GM19463 (cell line): Measurements from ENCODE around the gene LEMD2.

Experiments used
- ATAC-seq: cut with Tn5 transposase; IDR thresholded peaks from one replicate; pipeline ENCODE4 v1.9.1; 2021; ENCODE audit warnings: mild to moderate bottlenecking, moderate library complexity; ENCODE audit not compliant: unreplicated experiment

Gene LEMD2

GRCh38 chr6:33797626-33798342 is 8.9 kb upstream of the LEMD2 start:
- ATAC-seq = no peak

GRCh38 chr6:33794910-33795623 is 6.1 kb upstream of the LEMD2 start:
- no peak for ATAC-seq

- ATAC-seq = no peak
These were observed 4.1 kb upstream of the LEMD2 start for GRCh38 chr6:33792981-33793380.

GRCh38 chr6:33791620-33792019 is 2.7 kb upstream of the LEMD2 start:
- ATAC-seq = no peak

GRCh38 chr6:33790910-33791309 is 2.0 kb upstream of the LEMD2 start:
- ATAC-seq = no peak

- ATAC-seq = no peak
These were observed 1.4 kb upstream of the LEMD2 start for GRCh38 chr6:33790379-33790778.

- no peak for ATAC-seq
These were observed 593 bp upstream of the LEMD2 start for GRCh38 chr6:33789550-33789895.

GRCh38 chr6:33787954-33788693 is 806 bp downstream of the LEMD2 start:
- peak; percentile 40 for ATAC-seq

- no peak for ATAC-seq
These were observed 1.5 kb downstream of the LEMD2 start for GRCh38 chr6:33787346-33787953.

- no peak for ATAC-seq
These were observed 2.2 kb downstream of the LEMD2 start for GRCh38 chr6:33786736-33787135.

GRCh38 chr6:33785778-33786177 is 3.2 kb downstream of the LEMD2 start:
- ATAC-seq = no peak

GRCh38 chr6:33784787-33785186 is 4.1 kb downstream of the LEMD2 start:
- no peak for ATAC-seq

GRCh38 chr6:33783781-33784520 is 5.0 kb downstream of the LEMD2 start:
- no peak for ATAC-seq

GRCh38 chr6:33782561-33782960 is 6.4 kb downstream of the LEMD2 start:
- ATAC-seq = no peak

- no peak for ATAC-seq
These were observed 7.6 kb downstream of the LEMD2 start for GRCh38 chr6:33781131-33781975.

GRCh38 chr6:33779895-33780294 is 9.0 kb downstream of the LEMD2 start:
- no peak for ATAC-seq

- no peak for ATAC-seq
These were observed 9.6 kb downstream of the LEMD2 start for GRCh38 chr6:33779290-33779689.

- no peak for ATAC-seq
These were observed 10.3 kb downstream of the LEMD2 start for GRCh38 chr6:33778444-33779121.
